NCI-H345 treated with DMSO at 0.1 percent for 48 hours (cell line): Measurements from ENCODE around the gene CELSR1.

Experiments
- DNase-seq: peaks from one replicate; lab custom pipeline; 2025; ENCODE audit not compliant: unreplicated experiment; lab: John Stamatoyannopoulos, UW

The CELSR1 gene

DNA sequence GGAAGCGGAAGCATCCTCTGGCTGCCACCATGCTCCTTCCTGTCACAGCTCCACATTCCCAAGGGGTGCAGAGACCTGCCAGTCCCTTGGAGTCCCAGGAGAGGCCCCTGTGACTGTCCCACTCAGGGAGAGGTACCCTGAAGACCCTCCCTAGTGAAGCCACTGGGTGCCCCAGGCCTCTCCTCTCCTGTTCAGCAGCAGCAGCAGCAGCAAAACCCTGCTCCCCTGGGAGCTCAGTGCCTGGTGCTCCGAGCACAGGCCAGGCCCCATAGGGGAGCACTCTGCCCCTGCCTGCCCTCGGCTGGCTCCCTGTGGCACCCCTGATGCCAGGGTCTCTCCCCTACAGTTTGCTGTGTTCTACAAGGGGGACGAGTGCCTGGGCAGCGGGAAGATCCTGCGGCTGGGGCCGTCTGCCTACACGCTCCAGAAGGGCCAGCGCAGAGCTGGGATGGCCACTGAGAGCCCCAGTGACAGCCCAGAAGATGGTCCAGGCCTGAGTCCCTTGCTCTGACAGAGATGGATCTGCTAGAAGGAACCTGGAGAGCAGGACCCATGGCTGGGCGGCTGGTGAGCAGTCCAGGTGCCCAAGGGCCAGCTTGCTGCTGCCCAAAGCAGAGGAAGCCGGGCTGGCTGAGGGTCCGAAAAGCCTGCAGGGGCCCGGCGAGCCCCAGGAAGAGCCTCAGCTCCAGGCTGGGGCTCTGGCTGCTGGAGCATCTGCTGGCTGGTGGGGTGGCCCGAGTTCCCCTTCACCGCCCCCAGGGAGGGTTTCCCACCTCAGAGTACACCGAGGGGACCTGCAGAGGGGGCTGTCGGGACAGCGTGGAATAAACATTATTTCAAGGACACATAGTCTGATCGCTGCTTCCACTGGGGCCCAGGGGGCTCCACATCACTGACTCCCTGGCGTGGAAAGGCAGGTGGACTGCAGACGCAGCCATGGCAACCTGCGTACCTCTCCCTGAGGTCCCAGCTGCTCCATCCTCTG is 180.6 kb downstream of the CELSR1 start:
- no peak for DNase-seq

DNA sequence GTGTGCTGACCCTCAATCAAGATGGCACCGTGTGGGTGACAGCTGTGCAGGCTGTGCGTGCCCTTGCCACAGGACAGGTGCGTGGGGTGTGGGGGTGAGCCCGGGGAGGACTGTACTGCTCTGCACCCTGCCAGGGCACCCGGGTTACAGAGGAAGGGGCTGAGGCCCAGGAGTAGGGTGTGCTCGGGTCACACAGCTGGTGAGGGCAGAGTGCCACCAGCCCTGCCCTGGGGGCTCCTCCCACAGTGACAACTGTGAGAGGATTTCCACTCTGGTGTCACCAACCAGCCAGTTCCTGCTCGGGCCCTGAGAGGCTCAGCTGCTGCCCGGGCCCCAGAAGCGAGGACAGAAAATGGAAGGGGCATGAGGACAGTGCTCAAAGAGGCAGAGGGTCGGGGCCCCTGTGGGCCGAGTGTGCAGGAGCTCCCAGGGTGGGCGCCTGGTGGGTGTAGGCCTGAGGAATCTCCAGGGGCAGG is 181.4 kb downstream of the CELSR1 start:
- DNase-seq: no peak

DNA sequence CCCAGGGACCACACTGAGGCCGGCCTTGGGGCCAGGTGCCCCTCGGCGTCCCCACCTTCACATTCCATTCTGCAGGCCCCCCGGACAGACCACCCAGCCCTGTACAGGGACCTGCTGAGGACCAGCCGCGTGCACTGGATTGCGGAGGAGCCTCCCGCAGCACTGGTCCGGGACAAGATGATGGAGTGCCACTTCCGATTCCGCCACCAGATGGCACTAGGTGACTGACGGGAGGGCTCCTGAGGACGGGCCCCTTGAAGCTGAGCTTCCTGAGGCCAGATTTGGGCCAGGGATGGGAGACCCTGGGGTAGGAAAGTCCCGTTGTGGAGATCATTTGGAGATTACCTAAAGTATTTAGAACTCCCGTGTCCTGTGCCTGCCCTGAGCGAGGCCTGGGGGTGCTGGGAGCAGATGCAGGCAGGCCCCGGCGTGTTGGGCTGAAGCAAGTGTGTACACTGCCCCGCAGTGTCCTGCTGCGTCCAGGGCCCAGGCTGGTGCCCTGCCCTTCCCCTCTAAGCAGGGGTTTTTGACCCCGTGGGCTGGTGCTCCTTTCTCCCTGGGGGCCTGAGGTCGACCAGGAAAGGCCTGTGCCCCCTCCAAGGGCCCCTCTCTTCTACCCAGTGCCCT is 181.9 kb downstream of the CELSR1 start:
- no peak for DNase-seq

DNA sequence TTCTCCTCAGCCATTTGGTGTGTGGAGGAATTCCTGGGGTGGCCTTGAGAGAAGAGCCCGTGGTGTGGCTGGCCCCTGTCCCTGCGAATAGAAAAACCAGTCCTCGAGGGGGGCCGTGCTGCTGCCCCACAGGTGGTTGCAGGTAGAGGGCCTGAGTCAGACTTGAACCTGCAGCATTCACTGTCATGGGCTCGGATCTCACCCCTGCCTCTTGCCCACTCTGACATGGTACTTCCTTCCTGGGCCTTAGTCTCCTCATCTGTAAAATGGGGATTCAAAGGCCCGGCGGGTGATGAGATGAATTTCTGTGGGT is 182.5 kb downstream of the CELSR1 start:
- DNase-seq: no peak

DNA sequence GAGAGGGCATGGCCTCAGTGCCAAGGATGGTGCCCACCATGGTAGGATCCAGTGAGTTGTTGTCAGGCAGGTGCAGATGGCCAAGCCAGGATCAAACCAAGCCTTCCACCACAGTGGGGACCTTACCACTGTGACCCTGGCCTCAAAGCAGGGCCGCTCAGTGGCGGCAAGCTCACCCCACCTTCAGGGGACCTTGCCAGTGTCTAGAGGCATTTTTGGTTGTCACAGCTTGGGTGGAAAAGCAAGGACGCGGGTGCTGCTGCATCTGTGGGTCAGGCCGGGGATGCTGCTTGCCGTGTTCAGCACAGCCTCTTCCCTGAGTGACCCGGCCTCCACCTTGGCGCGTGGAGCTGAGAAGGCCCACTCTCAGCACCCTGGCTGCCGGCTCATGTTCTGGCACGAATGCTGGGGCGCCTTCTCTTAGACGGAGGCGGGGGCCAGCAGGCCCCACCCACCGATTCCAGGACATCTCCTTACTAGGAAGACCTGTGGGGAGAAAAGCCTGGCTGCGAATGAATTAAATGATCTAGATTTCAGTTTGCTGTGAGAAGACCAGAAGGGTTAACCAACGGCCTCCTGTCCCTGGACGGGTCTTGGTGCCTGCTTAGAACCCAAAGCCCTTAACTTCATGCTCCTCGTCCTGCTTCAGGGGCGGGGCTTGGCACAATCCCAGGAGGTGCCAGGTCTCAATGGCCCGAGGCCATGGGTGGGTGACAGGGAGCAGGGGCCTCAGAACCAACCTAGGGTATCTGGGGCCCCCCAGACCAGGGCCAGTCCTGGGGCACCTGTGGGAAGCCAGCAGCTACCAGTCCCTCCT is 183.0 kb downstream of the CELSR1 start:
- no peak for DNase-seq

DNA sequence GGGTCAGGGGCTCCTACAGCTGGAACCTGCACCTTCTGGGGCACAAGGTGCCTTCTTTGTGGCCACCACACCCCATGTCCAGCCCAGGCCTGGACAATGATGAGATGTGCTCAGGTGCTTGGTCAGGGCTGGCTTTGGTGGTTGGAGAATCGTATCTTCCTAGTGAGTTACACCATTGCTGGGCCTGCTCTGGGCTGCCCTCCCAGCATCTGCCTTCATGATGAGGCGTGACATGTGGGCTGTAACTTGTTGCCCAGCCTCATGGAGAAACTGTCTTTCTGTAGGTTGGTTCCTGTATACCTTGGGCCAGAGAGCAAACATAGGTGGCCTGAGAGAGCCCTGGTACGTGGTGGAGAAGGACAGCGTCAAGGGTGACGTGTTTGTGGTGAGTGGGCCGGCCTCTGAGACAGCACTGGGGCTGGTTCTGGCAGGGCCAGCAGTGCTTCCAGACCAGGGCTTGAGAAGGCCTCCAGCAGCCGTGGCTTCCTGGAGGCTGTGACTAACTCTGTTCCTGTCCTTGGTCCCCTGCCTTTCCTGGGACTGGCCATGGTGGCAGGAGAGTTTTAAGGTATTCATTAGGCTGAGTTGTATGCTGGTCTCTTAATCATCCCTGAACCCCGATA is 183.8 kb downstream of the CELSR1 start:
- DNase-seq: no peak

DNA sequence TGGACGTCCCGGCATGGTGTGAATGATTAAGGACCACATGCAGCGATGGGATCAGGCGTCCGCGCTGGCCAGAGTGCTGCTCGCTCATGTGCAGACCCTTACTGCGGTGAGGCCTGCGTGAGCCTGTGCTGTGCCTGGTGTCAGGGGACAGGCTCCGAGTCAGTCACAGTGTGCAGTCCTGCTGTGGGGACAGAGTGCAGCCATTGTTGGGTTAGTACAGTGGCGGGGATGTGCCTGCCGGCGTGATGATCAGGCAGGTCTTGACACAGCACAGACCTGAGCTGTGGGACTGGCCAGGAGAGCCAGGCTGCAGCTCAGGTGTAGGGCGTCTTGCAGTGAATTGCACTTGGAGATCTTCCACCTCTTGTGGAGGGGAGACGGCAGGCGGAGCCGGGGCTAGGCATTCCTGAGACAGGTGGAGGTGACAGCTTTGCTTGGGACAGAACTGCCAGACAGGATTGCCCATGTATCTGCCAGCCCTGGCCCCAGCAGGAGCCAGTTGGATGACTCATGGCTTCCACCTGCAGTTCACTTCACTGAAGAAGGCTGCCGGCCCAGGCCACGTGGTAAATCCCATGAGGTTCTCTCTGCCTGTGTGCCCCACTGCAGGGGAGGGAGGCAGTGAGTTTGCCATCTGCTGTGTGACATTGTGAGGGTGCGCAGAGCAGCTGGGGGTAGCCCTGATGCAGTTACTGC is 184.6 kb downstream of the CELSR1 start:
- peak; percentile 64 for DNase-seq

DNA sequence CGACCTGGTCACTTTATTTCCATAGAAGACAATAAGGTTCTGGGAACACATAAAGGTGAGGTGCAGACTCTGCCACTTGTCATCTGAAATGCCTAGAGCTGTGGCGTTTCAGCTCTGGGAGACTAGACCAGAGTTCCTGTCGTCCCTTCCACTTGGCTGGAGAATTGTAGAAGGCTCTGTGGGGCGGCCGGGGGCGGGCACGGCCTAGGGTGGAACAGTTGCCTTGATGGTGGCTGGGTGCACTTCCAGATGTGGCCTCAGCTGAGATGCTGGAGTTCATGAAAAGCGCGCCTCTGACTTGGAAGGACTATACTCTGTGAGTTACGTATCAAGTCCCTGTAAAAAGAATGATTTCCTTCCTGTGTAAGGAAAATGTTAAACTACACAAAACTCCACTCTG is 185.1 kb downstream of the CELSR1 start:
- DNase-seq: no peak

DNA sequence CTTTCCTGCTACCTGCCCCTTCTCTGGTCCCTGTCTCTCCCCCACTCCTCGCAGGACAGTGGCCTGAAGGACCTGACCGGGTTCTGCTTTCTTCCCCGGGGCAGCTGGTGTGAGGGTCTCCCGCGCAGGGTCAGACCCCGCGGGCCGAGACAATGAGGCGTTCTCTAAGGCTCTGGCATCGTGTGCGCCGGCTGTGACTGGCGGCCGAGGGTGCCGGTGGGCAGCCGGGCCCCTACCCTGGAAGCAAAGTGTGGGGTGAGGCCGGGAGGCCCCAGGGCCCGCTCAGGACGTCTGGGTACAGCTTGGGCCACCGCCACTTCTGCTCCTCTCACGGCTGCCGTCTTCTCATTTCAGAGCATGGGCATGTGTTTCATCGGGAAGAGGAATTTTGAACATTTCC is 185.7 kb downstream of the CELSR1 start:
- DNase-seq: no peak

DNA sequence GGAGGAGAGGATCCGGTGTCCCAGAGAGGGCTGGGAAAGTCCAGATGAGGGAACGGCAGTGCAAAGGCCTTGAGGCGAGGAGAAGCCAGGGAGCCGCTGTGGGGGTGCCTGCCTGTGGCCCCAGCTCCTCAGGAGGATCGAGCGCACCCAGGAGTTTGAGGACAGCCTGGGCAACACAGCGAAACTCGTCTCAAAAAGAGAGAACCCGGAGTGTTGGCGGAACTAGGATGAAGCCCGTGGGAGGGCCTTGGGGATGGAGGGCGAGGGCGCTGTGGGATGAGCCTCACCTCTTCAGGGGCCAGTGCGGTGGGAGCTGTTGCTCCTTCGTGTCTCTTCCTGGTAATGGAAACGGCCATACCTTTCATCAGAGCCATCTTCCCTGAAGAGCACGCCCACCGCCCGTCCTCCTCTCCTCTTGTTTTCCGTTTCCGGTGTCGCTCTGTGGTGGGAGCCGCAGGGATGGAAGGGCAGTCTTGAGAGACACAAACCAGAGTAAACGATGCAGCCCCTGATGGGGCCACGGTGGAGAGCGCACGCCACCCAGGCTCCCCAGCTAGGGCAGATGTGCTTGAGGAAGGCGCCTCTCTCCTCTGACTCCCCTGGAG is 186.2 kb downstream of the CELSR1 start:
- no peak for DNase-seq

DNA sequence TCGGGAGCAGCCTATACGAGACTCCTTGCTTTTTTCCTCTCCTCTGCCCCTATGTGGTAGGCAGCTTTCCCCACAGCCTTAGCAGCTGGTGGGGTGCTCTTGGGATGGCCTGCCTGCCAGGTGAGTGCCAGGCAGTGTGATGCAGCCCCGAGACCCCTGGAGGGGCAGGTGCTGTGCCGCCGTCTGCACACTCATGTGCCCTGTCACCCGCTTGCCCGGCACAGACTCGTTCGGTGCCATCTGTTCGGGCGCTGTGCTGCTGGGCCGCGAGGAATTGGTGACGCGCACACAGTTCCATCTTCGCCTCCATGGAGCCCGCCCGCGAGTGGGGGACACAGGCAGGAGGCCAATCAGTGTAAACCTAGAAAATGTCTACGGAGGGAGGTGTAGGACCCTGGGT is 186.8 kb downstream of the CELSR1 start:
- DNase-seq: no peak

DNA sequence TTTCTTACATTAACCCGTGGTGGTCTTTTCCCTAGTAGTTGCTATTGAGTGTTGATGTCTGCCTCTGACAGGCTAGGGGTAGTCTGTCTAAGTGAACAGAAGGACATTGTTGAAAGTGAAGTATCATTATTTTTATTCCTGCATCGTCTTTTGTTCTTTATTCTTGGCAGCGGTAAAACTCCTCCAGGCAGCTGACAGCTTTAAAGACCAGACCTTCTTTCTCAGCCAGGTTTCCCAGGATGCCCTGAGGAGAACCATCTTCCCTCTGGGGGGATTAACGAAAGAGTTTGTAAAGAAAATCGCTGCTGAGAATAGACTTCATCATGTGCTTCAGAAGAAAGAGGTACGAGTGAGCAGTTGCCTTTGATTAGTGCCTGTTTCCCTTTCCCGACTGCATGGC is 187.3 kb downstream of the CELSR1 start:
- no peak for DNase-seq

DNA sequence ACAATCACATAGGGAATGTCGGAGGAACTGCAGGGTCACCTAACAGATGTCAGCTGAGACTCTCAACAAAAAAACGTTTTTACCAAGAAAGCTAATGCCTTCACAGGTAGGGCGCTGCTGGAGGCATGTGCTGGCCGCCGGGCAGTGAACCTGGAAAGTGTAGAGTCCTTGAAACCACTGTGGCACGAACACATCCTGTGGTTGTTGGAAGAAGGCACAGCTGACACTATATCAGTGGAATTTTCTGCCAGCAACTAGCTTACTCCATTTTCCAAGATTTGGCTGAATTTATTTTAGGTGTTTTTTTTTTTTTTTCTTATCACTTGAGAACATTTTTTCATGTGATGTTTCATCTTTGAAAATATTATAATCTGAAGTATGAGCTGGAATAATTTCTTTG is 187.7 kb downstream of the CELSR1 start:
- DNase-seq: no peak

DNA sequence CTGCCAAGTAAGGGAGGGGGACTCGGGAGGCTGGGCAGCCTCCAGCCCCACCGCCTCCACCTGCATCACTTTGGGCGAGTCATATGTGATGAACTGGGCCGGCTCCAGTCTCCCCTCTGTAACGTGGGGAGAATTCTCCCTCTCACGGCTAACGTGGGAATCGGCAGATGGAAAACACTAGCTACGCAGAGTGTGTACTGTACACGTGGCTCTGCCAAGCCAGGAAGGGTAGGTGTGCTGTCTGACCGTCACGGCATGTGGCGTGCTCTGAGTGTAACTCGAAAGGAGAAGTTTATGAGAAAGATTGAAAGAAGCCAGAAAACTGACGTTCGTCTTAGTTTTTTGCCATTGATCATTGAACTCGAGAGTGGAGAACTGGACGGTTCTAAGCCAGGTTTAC is 188.2 kb downstream of the CELSR1 start:
- no peak for DNase-seq

DNA sequence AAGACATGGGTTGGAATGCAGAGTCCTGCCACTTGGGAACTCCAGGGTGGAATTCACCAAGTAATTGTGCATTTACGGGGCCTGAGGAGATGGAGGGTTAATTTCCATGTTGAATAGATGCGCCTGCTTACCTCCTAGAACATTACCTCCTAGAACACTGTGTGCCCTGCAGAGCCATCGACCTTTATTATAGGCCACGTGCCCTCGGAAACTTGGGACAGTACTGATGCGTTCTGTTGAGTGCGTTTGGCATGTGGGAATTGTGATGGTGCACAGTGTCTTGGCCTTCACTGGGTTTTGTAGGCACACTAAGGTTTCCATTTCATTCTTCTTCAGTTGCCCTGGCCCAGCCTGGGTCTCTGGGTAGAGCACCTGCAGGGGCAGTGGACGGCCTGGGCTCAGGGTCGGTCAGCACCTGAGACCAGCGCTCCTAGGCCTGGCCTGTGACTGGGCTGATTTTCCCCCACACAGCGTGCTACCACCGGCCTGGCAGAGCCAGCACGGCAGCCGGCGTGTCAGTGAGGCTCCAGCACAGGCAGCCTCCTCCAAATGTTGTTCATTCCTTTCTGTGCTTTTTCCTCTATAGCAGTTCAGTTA is 189.2 kb downstream of the CELSR1 start:
- DNase-seq: no peak

DNA sequence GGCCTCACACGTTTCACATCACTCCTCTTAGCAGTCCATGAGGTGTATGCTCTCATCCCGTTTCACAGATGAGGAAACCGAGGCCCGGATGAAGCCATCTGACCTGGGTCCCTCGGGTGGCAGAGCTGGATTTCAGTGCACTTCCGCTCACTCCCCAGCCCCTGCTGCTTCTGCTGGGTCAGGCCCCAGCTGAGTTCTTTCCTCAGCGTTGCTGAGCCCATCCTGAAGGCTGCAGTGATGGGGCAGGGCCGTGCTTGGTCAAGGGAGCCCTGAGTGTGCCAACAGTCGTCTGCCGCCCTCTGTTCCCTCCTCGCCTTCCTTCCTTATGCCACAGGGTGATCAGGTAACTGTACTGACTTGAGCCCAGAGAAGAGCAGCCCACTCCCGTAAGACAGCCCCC is 189.8 kb downstream of the CELSR1 start:
- DNase-seq: no peak

DNA sequence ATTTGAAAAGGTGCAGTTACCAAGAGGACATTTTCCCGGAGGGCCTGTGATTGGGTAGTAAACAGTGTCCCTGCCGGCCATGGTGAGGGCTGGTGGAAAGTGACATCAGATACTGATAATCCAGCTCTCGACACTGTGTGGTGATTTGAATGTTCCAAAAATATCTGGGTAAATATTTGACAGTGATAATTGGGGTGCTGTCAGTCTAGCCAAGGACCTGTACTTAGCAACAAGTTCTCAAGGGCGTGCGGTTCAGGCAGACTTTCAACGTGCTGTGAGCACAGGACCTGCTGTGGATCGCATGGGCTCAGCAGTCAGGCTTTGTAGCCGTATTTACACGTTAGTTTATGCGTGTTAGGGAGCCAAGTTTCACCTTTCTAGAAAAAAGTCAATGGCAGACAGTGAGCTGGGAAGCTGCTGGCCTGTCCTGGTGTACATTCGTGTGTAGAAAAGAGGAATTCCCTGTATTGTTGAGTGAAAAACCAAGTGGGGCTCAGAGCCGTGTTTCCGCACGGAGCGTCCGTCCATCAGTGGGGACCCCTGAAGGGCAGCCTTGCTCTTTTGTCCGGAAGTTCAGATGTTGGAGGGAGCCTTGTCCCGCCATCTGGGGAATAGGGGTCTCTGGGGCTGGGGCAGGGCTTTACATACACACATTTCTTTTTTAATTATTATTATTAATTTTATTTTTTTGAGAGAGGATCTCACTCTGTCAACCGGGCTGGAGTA is 190.6 kb downstream of the CELSR1 start:
- DNase-seq: no peak

DNA sequence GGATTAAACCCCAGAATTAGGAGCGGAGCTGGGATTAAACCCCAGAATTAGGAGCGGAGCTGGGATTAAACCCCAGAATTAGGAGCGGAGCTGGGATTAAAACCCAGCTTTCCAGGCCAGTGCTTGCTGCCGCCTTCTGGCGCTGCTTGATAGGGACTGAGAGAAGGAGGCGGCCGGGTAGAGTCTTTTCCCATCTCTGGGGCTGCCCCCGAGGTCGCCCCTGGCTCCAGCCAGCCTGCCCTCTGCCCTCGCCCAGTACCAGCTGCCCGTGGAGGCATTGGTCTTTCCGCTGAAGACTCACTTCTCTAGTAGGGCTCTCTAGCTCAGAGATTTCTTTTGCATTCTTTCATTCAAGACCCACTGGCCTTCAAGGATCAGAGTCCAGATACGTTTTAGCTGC is 196.7 kb downstream of the CELSR1 start:
- DNase-seq: no peak

DNA sequence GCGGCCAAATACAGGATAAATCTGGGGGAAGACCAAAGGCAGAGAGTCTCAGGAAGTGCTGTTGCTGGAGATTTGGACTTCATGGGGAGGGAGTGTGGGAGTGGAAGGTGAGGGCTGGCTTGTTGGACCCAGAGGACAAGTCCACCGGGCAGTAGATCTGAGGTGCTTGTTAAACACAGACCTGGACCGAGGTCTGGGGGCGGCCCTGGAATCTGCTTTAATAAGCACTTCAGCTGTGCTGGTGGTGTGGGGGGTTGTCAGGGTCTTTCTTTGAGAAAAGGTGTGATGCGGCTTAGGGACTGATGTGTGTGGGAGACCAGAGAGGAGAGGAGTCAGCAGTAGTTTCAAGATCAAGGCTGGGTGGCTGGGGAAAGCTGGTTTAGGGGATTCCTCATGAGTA is 197.5 kb downstream of the CELSR1 start:
- no peak for DNase-seq
